SK-N-SH treated with all-trans-retinoic acid at 6 μM for 48 hours (cell line): Measurements from ENCODE around the gene TEX29.

Experiments used
- ATAC-seq: fragments of 200-7000 bp; cut with Tn5 transposase; 3 replicates; pipeline ENCODE4 v1.9.1; 2020; ENCODE audit warnings: mild to moderate bottlenecking, moderate library complexity
- ARNTL ChIP-seq: fragments of 450-650 bp; formaldehyde crosslinking; IDR thresholded peaks from 2 replicates; pipeline ENCODE4 v1.5.0; 2020; ENCODE audit warnings: low read depth, mild to moderate bottlenecking, moderate library complexity, borderline replicate concordance
- BACH2 ChIP-seq: fragments of 250-450 bp; sonication (Bioruptor Pico); IDR thresholded peaks from 2 replicates; pipeline ENCODE4 v1.9.0; 2021; ENCODE audit warnings: mild to moderate bottlenecking, borderline replicate concordance
- CSDC2 ChIP-seq: fragments of 250-450 bp; sonication (Bioruptor Pico); IDR thresholded peaks from 2 replicates; pipeline ENCODE4 v1.5.0; 2020; ENCODE audit warnings: mild to moderate bottlenecking, moderate library complexity
- CSRNP3 ChIP-seq: fragments of 250-450 bp; sonication (Bioruptor Pico); IDR thresholded peaks from 2 replicates; pipeline ENCODE4 v1.5.1; 2021; ENCODE audit warnings: mild to moderate bottlenecking, moderate library complexity
- ESRRG ChIP-seq: fragments of 250-450 bp; sonication (Bioruptor Pico); IDR thresholded peaks from 2 replicates; pipeline ENCODE4 v1.6.1; 2021; ENCODE audit warnings: mild to moderate bottlenecking
- ISL1 ChIP-seq: fragments of 250-450 bp; sonication (Bioruptor Pico); IDR thresholded peaks from 2 replicates; pipeline ENCODE4 v2.1.2; 2022; ENCODE audit warnings: mild to moderate bottlenecking, moderate library complexity
- OSR1 ChIP-seq: fragments of 250-450 bp; sonication (Bioruptor Pico); IDR thresholded peaks from 2 replicates; pipeline ENCODE4 v1.8.0; 2022; ENCODE audit warnings: moderate library complexity, mild to moderate bottlenecking, inconsistent platforms
- POU6F1 ChIP-seq: fragments of 250-450 bp; sonication (Bioruptor Pico); IDR thresholded peaks from 2 replicates; pipeline ENCODE4 v1.8.0; 2021; ENCODE audit warnings: low read depth, mild to moderate bottlenecking, moderate library complexity, borderline replicate concordance
- PPARA ChIP-seq: fragments of 250-450 bp; sonication (Bioruptor Pico); IDR thresholded peaks from 2 replicates; pipeline ENCODE4 v1.5.0; 2020; ENCODE audit warnings: mild to moderate bottlenecking, borderline replicate concordance
- RARB ChIP-seq: fragments of 250-450 bp; sonication (Bioruptor Pico); IDR thresholded peaks from 2 replicates; pipeline ENCODE4 v1.8.0; 2021; ENCODE audit warnings: mild to moderate bottlenecking, moderate library complexity
- SNAI2 ChIP-seq: fragments of 250-450 bp; sonication (Bioruptor Pico); IDR thresholded peaks from 2 replicates; pipeline ENCODE4 v1.5.0; 2020; ENCODE audit warnings: mild to moderate bottlenecking, moderate library complexity
- TCF4 ChIP-seq: fragments of 250-450 bp; sonication (Bioruptor Pico); IDR thresholded peaks from 2 replicates; pipeline ENCODE4 v1.8.0; 2021; ENCODE audit warnings: mild to moderate bottlenecking, moderate library complexity, borderline replicate concordance
- TOX ChIP-seq: fragments of 250-450 bp; sonication (Bioruptor Pico); IDR thresholded peaks from 2 replicates; pipeline ENCODE4 v1.8.0; 2021; ENCODE audit warnings: mild to moderate bottlenecking, moderate library complexity, borderline replicate concordance
- ZC3H10 ChIP-seq: fragments of 250-450 bp; sonication (Bioruptor Pico); IDR thresholded peaks from 2 replicates; pipeline ENCODE4 v1.5.1; 2021; ENCODE audit warnings: mild to moderate bottlenecking, moderate library complexity
- ZFP3 ChIP-seq: fragments of 250-450 bp; sonication (Bioruptor Pico); IDR thresholded peaks from 2 replicates; pipeline ENCODE4 v1.5.0; 2020; ENCODE audit warnings: mild to moderate bottlenecking, moderate library complexity
- ZFP30 ChIP-seq: fragments of 450-650 bp; formaldehyde crosslinking; IDR thresholded peaks from 2 replicates; pipeline ENCODE4 v1.5.0; 2022; ENCODE audit warnings: mild to moderate bottlenecking, moderate library complexity
- ZNF565 ChIP-seq: fragments of 450-650 bp; formaldehyde crosslinking; conservative IDR thresholded peaks from 2 replicates; pipeline ENCODE4 v1.5.0; 2020; ENCODE audit warnings: low read depth, mild to moderate bottlenecking, moderate library complexity
- ZNF70 ChIP-seq: fragments of 450-650 bp; formaldehyde crosslinking; IDR thresholded peaks from 2 replicates; pipeline ENCODE4 v1.5.0; 2020; ENCODE audit warnings: mild to moderate bottlenecking, moderate library complexity
- TF ChIP-seq, protein P1 (sequence below): fragments of 250-450 bp; sonication (Bioruptor Pico); IDR thresholded peaks from 2 replicates; pipeline ENCODE4 v1.5.1; 2020; ENCODE audit warnings: low read depth, mild to moderate bottlenecking, moderate library complexity
- TF ChIP-seq, protein P2 (sequence below): fragments of 250-450 bp; sonication (Bioruptor Pico); IDR thresholded peaks from 2 replicates; pipeline ENCODE4 v1.8.0; 2020; ENCODE audit warnings: mild to moderate bottlenecking, moderate library complexity, borderline replicate concordance

TEX29 gene

DNA sequence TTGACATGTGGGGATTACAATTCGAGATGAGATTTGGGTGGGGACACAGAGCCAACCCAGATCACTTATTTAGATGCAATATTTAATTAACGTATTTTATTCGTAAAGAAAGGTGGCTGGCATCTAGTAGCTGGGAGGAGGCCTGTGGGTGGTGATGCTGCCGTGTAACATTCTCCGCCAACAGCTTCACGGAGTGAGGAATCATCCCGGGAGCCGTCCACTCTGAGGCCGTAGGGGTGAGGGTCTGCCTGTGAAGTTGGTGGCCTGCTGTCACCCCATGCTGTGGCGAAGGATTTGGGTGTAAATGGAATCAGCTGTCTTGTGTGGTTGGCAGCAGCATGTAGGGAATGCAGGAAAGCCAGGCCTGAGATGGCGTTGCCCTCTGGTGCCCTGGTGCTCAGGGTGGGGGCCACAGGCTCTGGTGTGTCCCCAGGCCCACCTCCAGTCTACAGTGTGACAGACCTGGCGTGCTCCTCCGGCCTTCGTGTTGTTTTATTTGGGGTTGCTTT, 3.3 kb upstream of the TEX29 start:
- TF ChIP-seq ARNTL (CRISPR knock-in tag) (no peak), OSR1 (CRISPR knock-in tag) (no peak), BACH2 (CRISPR knock-in tag) (no peak), ZNF565 (no peak), ZFP30 (CRISPR knock-in tag) (no peak), TCF4 (CRISPR knock-in tag) (no peak), ZFP3 (no peak), SNAI2 (CRISPR knock-in tag) (no peak), ZNF70 (CRISPR knock-in tag) (no peak), CSRNP3 (CRISPR knock-in tag) (no peak), PPARA (CRISPR knock-in tag) (no peak)
- ATAC-seq: no peak

- no peak for ATAC-seq
- TF ChIP-seq, protein P1, sequence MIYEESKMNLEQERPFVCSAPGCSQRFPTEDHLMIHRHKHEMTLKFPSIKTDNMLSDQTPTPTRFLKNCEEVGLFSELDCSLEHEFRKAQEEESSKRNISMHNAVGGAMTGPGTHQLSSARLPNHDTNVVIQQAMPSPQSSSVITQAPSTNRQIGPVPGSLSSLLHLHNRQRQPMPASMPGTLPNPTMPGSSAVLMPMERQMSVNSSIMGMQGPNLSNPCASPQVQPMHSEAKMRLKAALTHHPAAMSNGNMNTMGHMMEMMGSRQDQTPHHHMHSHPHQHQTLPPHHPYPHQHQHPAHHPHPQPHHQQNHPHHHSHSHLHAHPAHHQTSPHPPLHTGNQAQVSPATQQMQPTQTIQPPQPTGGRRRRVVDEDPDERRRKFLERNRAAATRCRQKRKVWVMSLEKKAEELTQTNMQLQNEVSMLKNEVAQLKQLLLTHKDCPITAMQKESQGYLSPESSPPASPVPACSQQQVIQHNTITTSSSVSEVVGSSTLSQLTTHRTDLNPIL (CRISPR knock-in tag): no peak
- TF ChIP-seq ESRRG (CRISPR knock-in tag) (no peak), ZNF565 (no peak), CSRNP3 (CRISPR knock-in tag) (no peak), OSR1 (CRISPR knock-in tag) (no peak), TOX (CRISPR knock-in tag) (no peak), ZNF70 (CRISPR knock-in tag) (no peak), ZC3H10 (CRISPR knock-in tag) (no peak), PPARA (CRISPR knock-in tag) (no peak)
- TF ChIP-seq, protein P2, sequence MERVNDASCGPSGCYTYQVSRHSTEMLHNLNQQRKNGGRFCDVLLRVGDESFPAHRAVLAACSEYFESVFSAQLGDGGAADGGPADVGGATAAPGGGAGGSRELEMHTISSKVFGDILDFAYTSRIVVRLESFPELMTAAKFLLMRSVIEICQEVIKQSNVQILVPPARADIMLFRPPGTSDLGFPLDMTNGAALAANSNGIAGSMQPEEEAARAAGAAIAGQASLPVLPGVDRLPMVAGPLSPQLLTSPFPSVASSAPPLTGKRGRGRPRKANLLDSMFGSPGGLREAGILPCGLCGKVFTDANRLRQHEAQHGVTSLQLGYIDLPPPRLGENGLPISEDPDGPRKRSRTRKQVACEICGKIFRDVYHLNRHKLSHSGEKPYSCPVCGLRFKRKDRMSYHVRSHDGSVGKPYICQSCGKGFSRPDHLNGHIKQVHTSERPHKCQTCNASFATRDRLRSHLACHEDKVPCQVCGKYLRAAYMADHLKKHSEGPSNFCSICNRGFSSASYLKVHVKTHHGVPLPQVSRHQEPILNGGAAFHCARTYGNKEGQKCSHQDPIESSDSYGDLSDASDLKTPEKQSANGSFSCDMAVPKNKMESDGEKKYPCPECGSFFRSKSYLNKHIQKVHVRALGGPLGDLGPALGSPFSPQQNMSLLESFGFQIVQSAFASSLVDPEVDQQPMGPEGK (CRISPR knock-in tag): no peak
Observed at GRCh38 chr13:111317571-111318345, 2.7 kb upstream of the TEX29 start.

DNA sequence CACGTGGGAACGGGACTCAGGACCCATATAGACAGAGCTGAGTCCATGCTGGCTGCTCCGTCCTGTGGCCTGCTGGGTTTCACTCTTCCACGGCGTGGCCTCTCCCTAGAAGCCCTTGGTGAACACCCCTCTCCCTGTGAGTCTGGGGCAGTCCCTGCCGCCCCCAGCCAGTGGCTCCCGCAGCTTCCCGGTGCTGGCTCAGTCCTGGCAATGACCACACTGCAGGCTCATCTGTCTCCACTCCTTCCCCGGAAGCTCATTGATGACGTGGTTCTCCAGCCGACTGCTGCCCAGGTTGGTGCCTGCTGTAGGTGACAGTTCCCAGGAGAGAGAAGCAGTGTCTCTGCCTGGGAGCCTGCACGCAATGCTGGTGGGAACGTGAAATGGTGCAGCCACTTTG, 2.1 kb upstream of the TEX29 start:
- TF ChIP-seq TCF4 (CRISPR knock-in tag): no peak
- no peak for TF ChIP-seq OSR1 (CRISPR knock-in tag)
- no peak for TF ChIP-seq ISL1 (CRISPR knock-in tag)
- no peak for TF ChIP-seq ZNF565
- TF ChIP-seq RARB: no peak
- no peak for ATAC-seq

DNA sequence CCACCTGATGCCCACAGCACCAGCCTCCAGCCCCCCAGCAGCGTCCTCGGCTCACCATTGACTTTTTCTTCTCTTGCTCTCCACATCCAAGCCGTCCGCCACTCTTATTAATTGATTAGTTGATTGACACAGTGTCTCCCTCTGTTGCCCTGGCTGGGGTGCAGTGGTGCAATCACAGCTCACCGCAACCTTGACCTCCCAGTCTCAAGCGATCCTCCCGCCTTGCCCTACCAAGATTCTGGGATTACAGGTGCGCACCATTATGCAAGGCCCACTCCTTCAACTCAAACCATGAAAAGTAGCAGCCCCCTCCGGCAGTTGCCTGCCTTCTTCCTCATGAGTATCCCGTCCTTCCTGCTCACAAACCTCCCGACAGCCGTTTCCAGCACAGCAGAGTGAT, 921 bp upstream of the TEX29 start:
- TF ChIP-seq ISL1 (CRISPR knock-in tag) (no peak), ESRRG (CRISPR knock-in tag) (no peak)
- ATAC-seq: no peak

- ATAC-seq: no peak
- no peak for TF ChIP-seq ZNF565
- TF ChIP-seq POU6F1 (CRISPR knock-in tag): no peak
- TF ChIP-seq CSDC2 (CRISPR knock-in tag): no peak
- no peak for TF ChIP-seq BACH2 (CRISPR knock-in tag)
- no peak for TF ChIP-seq CSRNP3 (CRISPR knock-in tag)
Observed at GRCh38 chr13:111322001-111322915, 1.8 kb downstream of the TEX29 start.
